ENCODE results near the gene SLC25A21. TPM values are rescaled to one million over a fixed set of nuclear protein-coding genes. Genes with fewer than 3 reads are reported as not detected.

The SLC25A21 gene
- total and polyA plus RNA-seq, 7 donors, result 0.13 to 1.5 (median 1.1) TPM; not detected in 2

GRCh38 chr14:36690311-36691040 lies 481.9 kb downstream of the SLC25A21 start:
- H3K9me3 ChIP-seq, result peaks cover 0 to 2% (median under 1%) of the 10 kb centered on the region in 4 donors
- H3K27ac ChIP-seq, result no peak overlapping the region
- H3K4me1 ChIP-seq, result no peaks in the 10 kb centered on the region
- 34 to 65% methylated on average over 1 of the region's 1 CpG for WGBS, 2 donors
- intact Hi-C loops (cut with DNase I), result no loop called here
- H3K4me3 ChIP-seq, result no peak overlapping the region
- H3K27me3 ChIP-seq, result no peaks in the 10 kb centered on the region
- no peak for DNase-seq
- no peaks in the 10 kb centered on the region for H3K36me3 ChIP-seq
- no peak for TF ChIP-seq EP300 (IDR thresholded peaks at IDR 0.05)
- no peak for TF ChIP-seq CTCF (IDR thresholded peaks at IDR 0.05)
- no peak for TF ChIP-seq POLR2A (IDR thresholded peaks at IDR 0.05)
- TF ChIP-seq POLR2AphosphoS5 (IDR thresholded peaks at IDR 0.05), result no peak

GRCh38 chr14:36684946-36685345 lies 487.5 kb downstream of the SLC25A21 start:
- Histone ChIP-seq H3K36me3 (no peaks in the 10 kb centered on the region), H3K9me3 (peaks cover 0 to 2% (median 0%) of the 10 kb centered on the region in 4 donors), H3K4me1 (no peaks in the 10 kb centered on the region), H3K27ac (no peak overlapping the region), H3K27me3 (no peaks in the 10 kb centered on the region), H3K4me3 (no peak overlapping the region)
- 94 to 95% methylated on average over 3 of the region's 3 CpGs for WGBS, 2 donors
- no peak for TF ChIP-seq CTCF (IDR thresholded peaks at IDR 0.05)
- TF ChIP-seq EP300 (IDR thresholded peaks at IDR 0.05), result no peak
- TF ChIP-seq POLR2AphosphoS5 (IDR thresholded peaks at IDR 0.05), result no peak
- TF ChIP-seq POLR2A (IDR thresholded peaks at IDR 0.05), result no peak
- intact Hi-C loops (cut with DNase I), result no loop called here
- DNase-seq, result no peak

DNA sequence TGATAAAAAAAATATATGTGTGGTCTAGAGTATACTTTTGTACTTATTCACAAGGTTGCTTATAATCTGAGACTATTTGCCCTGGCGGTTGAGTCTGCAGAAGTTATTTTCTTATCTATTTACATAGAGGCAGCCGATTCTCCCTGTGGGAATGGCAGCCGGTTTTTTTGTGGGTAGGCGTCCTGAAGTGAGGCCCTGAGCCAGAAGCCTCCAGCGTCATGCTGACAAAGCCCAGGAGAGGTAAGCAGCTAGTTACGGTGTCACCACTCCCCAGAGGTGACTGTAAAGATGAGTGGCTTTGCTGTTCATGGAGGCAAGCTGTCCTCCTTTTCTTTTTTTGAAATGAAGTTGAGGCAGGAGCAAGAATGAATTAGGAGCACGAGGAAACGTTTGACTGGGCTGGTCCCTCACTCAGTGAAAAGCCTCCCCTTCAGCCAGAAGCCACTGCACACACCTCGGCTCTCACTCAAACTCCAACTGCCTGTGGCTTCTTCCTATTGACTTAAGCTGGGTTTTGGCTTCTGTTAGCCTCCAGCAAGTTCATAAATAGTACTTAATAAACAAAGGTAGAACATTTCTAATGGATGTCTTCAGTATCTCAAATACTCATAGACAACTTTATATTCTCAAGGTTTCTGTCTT lies 489.2 kb downstream of the SLC25A21 start:
- DNase-seq, result no peak
- intact Hi-C loops (cut with DNase I), result no loop called here
- H3K9me3 ChIP-seq, result no peaks in the 10 kb centered on the region
- no peaks in the 10 kb centered on the region for H3K27me3 ChIP-seq
- H3K4me3 ChIP-seq, result no peak overlapping the region
- H3K36me3 ChIP-seq, result no peaks in the 10 kb centered on the region
- no peak overlapping the region for H3K27ac ChIP-seq
- 75 to 86% methylated on average over 9 of the region's 9 CpGs for WGBS, 2 donors
- no peaks in the 10 kb centered on the region for H3K4me1 ChIP-seq
- no peak for TF ChIP-seq POLR2A (IDR thresholded peaks at IDR 0.05)
- no peak for TF ChIP-seq CTCF (IDR thresholded peaks at IDR 0.05)
- TF ChIP-seq POLR2AphosphoS5 (IDR thresholded peaks at IDR 0.05), result no peak
- TF ChIP-seq EP300 (IDR thresholded peaks at IDR 0.05), result no peak

DNA sequence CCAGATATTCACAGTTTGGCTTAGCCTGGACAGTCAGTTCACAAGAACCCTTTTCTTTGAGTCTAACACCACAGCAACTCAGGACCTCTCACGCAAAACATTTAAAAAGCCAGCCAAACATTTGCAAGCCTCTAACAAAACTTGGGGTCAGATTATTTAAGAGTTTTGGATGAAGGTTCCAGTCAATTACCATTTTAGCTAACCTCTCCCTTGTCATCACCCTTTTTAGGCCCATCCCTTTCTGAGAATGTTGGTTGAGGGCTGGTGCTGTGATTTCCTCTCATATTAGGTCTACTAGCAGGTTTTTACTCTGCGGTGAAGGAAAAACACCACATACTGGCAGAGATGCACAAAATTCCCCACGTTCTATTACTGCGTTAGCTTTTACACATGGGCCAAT lies 490.1 kb downstream of the SLC25A21 start:
- DNase-seq, result no peak
- TF ChIP-seq POLR2AphosphoS5 (IDR thresholded peaks at IDR 0.05) (no peak), POLR2A (IDR thresholded peaks at IDR 0.05) (no peak), CTCF (IDR thresholded peaks at IDR 0.05) (no peak), EP300 (IDR thresholded peaks at IDR 0.05) (no peak)
- WGBS, 2 donors, result 96% methylated on average over 4 of the region's 4 CpGs
- intact Hi-C loops (cut with DNase I), result no loop called here
- Histone ChIP-seq H3K4me1 (no peaks in the 10 kb centered on the region), H3K9me3 (no peaks in the 10 kb centered on the region), H3K4me3 (no peak overlapping the region), H3K36me3 (no peaks in the 10 kb centered on the region), H3K27ac (no peak overlapping the region), H3K27me3 (no peaks in the 10 kb centered on the region)
